Anterior cingulate cortex (tissue), 58 donors: Measurements from ENCODE around the gene CHRNB4.
"Not testable (repeated sequence)": the region's sequence is repeated elsewhere in the genome, so short reads cannot be mapped to it uniquely, and the experiment has no call there.

Experiments used
- DNase-seq, 58 donors: peaks; one replicate each; lab custom pipeline; 2025; lab: John Stamatoyannopoulos, UW

The CHRNB4 gene

GRCh38 chr15:78620021-78620526 is 20.9 kb downstream of the CHRNB4 start:
- no peak for DNase-seq

GRCh38 chr15:78619022-78619950 is 21.7 kb downstream of the CHRNB4 start:
- no peak for DNase-seq

GRCh38 chr15:78618490-78618934 is 22.5 kb downstream of the CHRNB4 start:
- peak in 54 of 58 donors; percentile 14 to 97 (median 62) for DNase-seq

DNA sequence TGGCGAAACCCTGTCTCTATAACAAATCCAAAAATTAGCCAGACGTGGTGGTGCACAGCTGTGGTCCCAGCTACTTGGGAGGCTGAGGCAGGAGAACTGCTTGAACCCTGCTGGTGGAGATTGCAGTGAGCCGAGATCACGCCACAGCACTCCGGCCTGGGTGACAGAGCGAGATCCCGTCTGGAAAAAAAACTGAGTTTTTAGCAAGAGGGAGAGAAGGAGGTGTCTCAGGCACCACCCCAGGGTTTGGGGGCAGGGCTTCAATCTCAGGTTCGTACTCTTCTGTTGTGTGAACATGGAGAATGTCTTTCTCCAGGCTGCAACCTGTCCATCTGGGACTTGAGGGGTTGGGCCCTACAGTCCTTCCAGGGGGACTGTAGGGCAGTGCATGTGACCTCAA is 22.9 kb downstream of the CHRNB4 start:
- no peak for DNase-seq

- DNase-seq: no peak
Observed at GRCh38 chr15:78617516-78617915, 23.5 kb downstream of the CHRNB4 start.

DNA sequence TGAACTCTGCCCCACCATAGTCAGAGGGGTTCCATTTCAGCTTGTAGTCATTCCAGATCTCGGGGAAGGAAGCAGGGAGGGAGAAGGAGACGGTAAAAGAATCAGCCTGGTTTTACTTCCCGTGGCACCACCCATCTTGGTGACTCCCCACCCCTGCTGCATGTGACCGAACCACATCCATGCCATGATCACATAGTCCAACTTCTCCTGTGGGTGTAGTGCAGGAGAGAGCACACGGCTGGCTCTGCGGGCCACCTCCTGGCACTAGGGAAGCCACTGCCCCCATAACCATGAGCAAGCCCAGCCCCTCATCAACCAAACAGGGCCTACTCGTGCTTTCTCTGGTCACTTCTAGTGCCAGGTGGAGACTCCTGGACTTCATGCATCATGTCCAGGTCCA is 23.9 kb downstream of the CHRNB4 start:
- no peak for DNase-seq

GRCh38 chr15:78616506-78616905 is 24.5 kb downstream of the CHRNB4 start:
- DNase-seq: no peak

GRCh38 chr15:78615151-78615589 is 25.8 kb downstream of the CHRNB4 start:
- no peak for DNase-seq

- no peak for DNase-seq
Observed at GRCh38 chr15:78614021-78614420, 27.0 kb downstream of the CHRNB4 start.

- DNase-seq: not testable (repeated sequence)
Observed at GRCh38 chr15:78609551-78609950, 31.5 kb downstream of the CHRNB4 start.

DNA sequence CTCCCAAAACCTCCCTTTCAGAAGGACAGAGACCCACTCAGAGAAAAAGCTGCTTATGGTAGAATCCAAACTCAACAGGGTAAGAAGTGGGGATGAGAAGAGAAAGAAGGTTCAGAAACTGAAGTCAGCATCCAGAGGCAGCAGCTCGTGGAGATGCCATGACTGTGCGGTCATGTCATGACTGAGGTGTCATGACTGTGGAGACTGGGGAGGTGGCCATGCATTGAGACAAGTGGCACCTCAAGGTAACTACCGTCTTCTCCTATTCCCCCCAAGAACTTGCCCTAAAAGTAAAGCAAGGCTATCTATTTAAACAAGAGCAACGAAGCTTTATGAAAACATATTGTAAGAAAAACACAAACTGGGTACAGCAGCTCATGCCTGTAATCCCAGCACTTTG is 35.3 kb downstream of the CHRNB4 start:
- DNase-seq: no peak

- no peak for DNase-seq
Observed at GRCh38 chr15:78605201-78605600, 35.8 kb downstream of the CHRNB4 start.

- no peak for DNase-seq
Observed at GRCh38 chr15:78604420-78604819, 36.6 kb downstream of the CHRNB4 start.

GRCh38 chr15:78603467-78603866 is 37.5 kb downstream of the CHRNB4 start:
- DNase-seq: no peak

DNA sequence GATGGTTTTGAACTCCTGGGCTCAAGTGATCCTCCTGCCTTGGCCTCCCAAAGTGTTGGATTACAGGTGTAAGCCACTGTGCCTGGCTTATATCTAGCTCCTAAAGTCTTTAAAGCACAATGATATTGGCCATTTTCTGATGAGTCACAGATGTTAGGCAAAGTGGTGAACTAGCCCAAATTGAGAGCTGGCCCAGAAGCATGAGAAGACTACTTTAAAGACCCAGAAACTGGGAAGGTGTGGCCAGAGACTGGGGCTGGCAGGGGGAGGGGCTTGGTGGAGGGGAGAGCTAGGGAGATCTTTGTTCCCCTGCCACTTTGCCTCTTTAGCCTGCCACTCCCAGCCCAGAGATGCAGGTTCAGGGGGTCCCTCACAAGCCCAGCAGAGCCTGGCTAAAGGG is 41.8 kb downstream of the CHRNB4 start:
- no peak for DNase-seq

GRCh38 chr15:78598348-78598747 is 42.7 kb downstream of the CHRNB4 start:
- no peak for DNase-seq

- DNase-seq: no peak
Observed at GRCh38 chr15:78597583-78597982, 43.4 kb downstream of the CHRNB4 start.

GRCh38 chr15:78574944-78575343 is 66.1 kb downstream of the CHRNB4 start:
- no peak for DNase-seq
